ENCODE results near the gene FGF22. TPM values are rescaled to one million over a fixed set of nuclear protein-coding genes. Genes with fewer than 3 reads are reported as not detected.

Gene FGF22
- total RNA-seq, 1 donor from 2014 or later = not detected

DNA sequence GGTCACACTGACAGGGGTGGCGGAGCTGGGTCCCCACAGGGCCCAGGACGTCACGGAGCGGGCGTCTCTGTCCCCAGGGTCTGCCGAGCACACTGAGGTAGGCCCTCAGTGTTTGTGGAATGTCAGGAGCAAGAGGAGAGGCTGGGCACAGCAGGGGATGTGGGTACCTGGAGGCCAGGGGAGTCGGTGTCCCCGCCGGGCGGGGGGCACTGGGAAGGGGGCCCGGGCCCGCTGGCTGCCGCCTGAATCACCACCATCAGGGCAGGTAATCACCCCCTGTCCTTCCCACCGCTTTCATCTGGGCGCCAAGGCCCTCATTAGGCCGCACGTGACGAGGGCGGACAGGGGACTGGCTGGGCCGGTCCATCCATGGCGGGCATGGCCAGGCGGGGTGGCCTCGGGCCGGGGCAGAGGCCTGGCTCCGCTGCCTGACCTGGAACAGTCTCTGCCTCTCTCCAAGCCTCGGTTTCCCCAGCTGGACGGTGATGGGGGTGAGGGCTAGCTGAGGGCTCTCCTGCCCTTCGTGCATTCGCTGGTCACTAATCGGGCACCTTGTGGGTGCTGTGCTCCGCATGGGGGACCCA is 1.0 kb downstream of the FGF22 start:
- H3K36me3 Mint-ChIP-seq (ENCODE audit: low read depth, unreplicated experiment) = no peaks in the 10 kb centered on the region
- H3K9me3 Mint-ChIP-seq (ENCODE audit: unreplicated experiment) = no peaks in the 10 kb centered on the region
- no peak for DNase-seq (ENCODE audit: low spot score)
- peaks cover 18% of the 10 kb centered on the region for H3K27me3 Mint-ChIP-seq (ENCODE audit: unreplicated experiment)
- TF ChIP-seq, protein P1, sequence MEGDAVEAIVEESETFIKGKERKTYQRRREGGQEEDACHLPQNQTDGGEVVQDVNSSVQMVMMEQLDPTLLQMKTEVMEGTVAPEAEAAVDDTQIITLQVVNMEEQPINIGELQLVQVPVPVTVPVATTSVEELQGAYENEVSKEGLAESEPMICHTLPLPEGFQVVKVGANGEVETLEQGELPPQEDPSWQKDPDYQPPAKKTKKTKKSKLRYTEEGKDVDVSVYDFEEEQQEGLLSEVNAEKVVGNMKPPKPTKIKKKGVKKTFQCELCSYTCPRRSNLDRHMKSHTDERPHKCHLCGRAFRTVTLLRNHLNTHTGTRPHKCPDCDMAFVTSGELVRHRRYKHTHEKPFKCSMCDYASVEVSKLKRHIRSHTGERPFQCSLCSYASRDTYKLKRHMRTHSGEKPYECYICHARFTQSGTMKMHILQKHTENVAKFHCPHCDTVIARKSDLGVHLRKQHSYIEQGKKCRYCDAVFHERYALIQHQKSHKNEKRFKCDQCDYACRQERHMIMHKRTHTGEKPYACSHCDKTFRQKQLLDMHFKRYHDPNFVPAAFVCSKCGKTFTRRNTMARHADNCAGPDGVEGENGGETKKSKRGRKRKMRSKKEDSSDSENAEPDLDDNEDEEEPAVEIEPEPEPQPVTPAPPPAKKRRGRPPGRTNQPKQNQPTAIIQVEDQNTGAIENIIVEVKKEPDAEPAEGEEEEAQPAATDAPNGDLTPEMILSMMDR (IDR thresholded peaks at IDR 0.05; ENCODE audit: unreplicated experiment) = no peak
- H3K27ac Mint-ChIP-seq (ENCODE audit: unreplicated experiment) = no peak overlapping the region
- H3K4me1 Mint-ChIP-seq (ENCODE audit: unreplicated experiment) = no peaks in the 10 kb centered on the region
- H3K4me3 Mint-ChIP-seq (ENCODE audit: unreplicated experiment) = no peak overlapping the region

DNA sequence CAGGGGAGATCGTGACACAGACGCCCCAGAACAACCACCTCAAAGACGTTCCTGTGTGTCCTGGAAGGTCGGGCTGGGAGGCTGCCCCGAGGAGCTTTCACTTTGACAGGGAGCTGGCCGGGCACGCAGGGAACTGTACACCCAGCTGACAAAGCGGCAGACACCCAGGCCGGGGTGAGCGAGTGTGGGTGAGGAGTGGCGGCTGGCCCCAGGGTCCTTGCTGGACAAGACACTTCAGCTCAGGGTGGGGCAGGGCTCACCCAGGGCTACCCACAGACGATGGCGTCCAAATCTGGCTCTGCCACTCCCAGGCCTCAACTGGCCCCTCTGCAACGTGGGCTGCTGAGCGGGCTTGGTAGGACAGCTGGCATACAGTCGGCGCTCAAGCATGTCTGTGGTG is 2.0 kb downstream of the FGF22 start:
- TF ChIP-seq, protein P1 (IDR thresholded peaks at IDR 0.05; ENCODE audit: unreplicated experiment) = no peak
- H3K27me3 Mint-ChIP-seq (ENCODE audit: unreplicated experiment) = peaks cover 18% of the 10 kb centered on the region
- no peaks in the 10 kb centered on the region for H3K4me1 Mint-ChIP-seq (ENCODE audit: unreplicated experiment)
- no peak overlapping the region for H3K27ac Mint-ChIP-seq (ENCODE audit: unreplicated experiment)
- no peaks in the 10 kb centered on the region for H3K36me3 Mint-ChIP-seq (ENCODE audit: low read depth, unreplicated experiment)
- no peak overlapping the region for H3K4me3 Mint-ChIP-seq (ENCODE audit: unreplicated experiment)
- H3K9me3 Mint-ChIP-seq (ENCODE audit: unreplicated experiment) = no peaks in the 10 kb centered on the region
- DNase-seq (ENCODE audit: low spot score) = no peak

DNA sequence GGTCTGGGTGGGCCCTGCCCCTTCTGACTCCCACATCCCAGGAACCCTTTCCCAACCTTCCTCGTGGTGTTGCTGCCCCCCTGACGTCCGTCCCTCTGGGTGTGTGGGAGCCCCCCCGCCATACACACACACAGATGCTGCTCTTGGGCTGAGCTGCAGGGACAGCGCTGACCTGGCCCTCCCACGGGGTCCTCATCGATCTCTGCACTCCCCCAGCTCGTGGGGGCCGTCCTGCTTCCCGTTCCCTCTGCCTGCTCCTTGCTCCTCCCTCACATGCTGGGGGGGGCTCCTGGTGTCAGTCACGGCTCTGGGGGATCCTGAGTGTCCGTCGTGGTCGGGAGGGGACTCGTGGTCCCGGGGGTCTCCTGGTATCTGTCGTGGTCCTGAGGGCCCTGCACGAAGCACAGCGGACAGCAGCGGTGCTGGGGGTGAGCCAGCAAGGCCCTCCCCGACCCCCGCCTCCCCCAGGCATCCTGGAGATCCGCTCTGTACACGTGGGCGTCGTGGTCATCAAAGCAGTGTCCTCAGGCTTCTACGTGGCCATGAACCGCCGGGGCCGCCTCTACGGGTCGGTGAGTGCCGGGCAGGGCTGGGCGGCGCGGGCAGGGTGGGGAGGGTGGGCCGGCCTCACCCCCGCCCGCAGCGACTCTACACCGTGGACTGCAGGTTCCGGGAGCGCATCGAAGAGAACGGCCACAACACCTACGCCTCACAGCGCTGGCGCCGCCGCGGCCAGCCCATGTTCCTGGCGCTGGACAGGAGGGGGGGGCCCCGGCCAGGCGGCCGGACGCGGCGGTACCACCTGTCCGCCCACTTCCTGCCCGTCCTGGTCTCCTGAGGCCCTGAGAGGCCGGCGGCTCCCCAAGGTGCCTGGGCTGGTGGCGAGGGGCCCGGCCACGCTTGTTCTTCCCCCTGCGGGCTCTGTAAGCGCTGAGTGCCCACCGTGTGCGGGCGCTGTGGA is 3.4 kb downstream of the FGF22 start:
- Mint-ChIP-seq H3K36me3 (ENCODE audit: low read depth, unreplicated experiment) (no peaks in the 10 kb centered on the region), H3K9me3 (ENCODE audit: unreplicated experiment) (no peaks in the 10 kb centered on the region), H3K4me1 (ENCODE audit: unreplicated experiment) (no peaks in the 10 kb centered on the region), H3K27me3 (ENCODE audit: unreplicated experiment) (peaks cover 9% of the 10 kb centered on the region), H3K27ac (ENCODE audit: unreplicated experiment) (no peak overlapping the region), H3K4me3 (ENCODE audit: unreplicated experiment) (no peak overlapping the region)
- TF ChIP-seq, protein P1 (IDR thresholded peaks at IDR 0.05; ENCODE audit: unreplicated experiment) = no peak
- no peak for DNase-seq (ENCODE audit: low spot score)

DNA sequence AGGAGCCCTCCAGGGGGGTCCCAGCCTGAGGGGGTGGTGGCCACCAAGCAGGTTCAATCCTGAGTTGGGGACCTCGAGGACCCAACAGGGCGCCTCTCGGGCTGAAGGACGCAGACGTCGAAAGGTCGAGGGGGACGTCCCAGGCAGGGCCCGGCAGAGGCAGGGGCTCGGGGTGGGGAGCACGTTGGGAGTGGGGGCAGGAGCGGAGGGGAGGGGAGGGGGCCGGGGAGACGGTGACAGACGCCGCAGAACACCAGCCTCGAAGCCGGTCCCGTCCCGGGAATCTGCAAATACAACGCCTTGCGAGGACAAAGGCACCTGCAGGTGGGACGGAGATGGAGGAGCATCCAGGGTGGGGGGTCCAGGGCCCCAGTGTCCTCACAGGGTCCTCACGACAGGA is 4.1 kb downstream of the FGF22 start:
- TF ChIP-seq, protein P1 (IDR thresholded peaks at IDR 0.05; ENCODE audit: unreplicated experiment) = no peak
- Mint-ChIP-seq H3K36me3 (ENCODE audit: low read depth, unreplicated experiment) (no peaks in the 10 kb centered on the region), H3K9me3 (ENCODE audit: unreplicated experiment) (no peaks in the 10 kb centered on the region), H3K27ac (ENCODE audit: unreplicated experiment) (no peak overlapping the region), H3K27me3 (ENCODE audit: unreplicated experiment) (peaks cover 7% of the 10 kb centered on the region), H3K4me1 (ENCODE audit: unreplicated experiment) (no peaks in the 10 kb centered on the region), H3K4me3 (ENCODE audit: unreplicated experiment) (no peak overlapping the region)
- DNase-seq (ENCODE audit: low spot score) = no peak

DNA sequence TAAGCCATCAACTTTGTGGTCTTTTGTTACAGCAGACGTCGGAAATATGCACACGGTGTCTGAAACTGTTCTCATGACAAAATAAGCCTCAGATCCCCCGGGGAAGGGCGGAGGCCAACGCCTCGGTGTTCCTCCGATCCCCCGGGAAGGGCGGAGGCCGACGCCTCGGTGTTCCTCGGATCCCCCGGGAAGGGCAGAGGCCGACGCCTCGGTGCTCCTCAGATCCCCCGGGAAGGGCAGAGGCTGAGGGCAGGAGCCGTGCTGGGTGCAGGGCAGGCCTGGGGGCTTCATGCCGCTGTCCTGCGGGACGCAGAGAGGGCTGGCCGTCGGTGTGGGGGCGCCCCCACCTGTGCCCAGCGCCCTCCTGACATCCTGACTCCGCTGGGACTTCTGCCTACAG is 4.7 kb downstream of the FGF22 start:
- TF ChIP-seq, protein P1 (IDR thresholded peaks at IDR 0.05; ENCODE audit: unreplicated experiment) = no peak
- no peaks in the 10 kb centered on the region for H3K9me3 Mint-ChIP-seq (ENCODE audit: unreplicated experiment)
- no peaks in the 10 kb centered on the region for H3K36me3 Mint-ChIP-seq (ENCODE audit: low read depth, unreplicated experiment)
- no peak for DNase-seq (ENCODE audit: low spot score)
- no peak overlapping the region for H3K27ac Mint-ChIP-seq (ENCODE audit: unreplicated experiment)
- no peaks in the 10 kb centered on the region for H3K4me1 Mint-ChIP-seq (ENCODE audit: unreplicated experiment)
- H3K4me3 Mint-ChIP-seq (ENCODE audit: unreplicated experiment) = no peak overlapping the region
- peaks cover 4% of the 10 kb centered on the region for H3K27me3 Mint-ChIP-seq (ENCODE audit: unreplicated experiment)
